Ectodermal cell (in vitro differentiated cells): ENCODE measurements around the gene LIN7A. TPM values are rescaled to one million over a fixed set of nuclear protein-coding genes. Genes with fewer than 3 reads are reported as not detected.

ENCODE experiments used
- H3K27ac ChIP-seq: 2 replicates; pipeline ENCODE4 v1.7.0; 2013; ENCODE audit warnings: mild to moderate bottlenecking, low read depth, low read length; ENCODE audit not compliant: insufficient read depth, poor library complexity, severe bottlenecking
- H3K27me3 ChIP-seq: 2 replicates; pipeline ENCODE4 v1.7.0; 2013; ENCODE audit warnings: mild to moderate bottlenecking, low read length; ENCODE audit not compliant: insufficient read depth, control insufficient read depth, poor library complexity, severe bottlenecking
- H3K36me3 ChIP-seq: one replicate; pipeline ENCODE4 v1.7.0; 2013; ENCODE audit warnings: low read length; ENCODE audit not compliant: control insufficient read depth, insufficient read depth
- H3K4me1 ChIP-seq: one replicate; pipeline ENCODE4 v1.7.0; 2013; ENCODE audit warnings: low read length; ENCODE audit not compliant: control insufficient read depth, insufficient read depth
- H3K4me3 ChIP-seq: 2 replicates; pipeline ENCODE4 v1.7.0; 2013; ENCODE audit warnings: low read depth, low read length, control low read depth; ENCODE audit not compliant: insufficient read depth
- H3K9me3 ChIP-seq: 2 replicates; pipeline ENCODE4 v1.7.0; 2013; ENCODE audit warnings: mild to moderate bottlenecking, low read length, moderate library complexity; ENCODE audit not compliant: control insufficient read depth
- whole genome bisulfite sequencing, 2 experiments: methylation state at CpG; one replicate each; pipeline ENCODE4 v1.1.7; 2013; ENCODE audit warnings: missing lambda C conversion rate in 2 of 2; 5-methylcytosine and 5-hydroxymethylcytosine counted together
- polyA plus RNA-seq, 4 experiments: library from polyadenylated mRNA; stranded (reverse); fragments of 50-300 nt; gene quantifications; one replicate each; pipeline ENCODE4 v1.2.3, GENCODE V29; 2013

Gene LIN7A
- polyA plus RNA-seq (2013, experiment 1 of 4): 12.6 TPM
- polyA plus RNA-seq (2013, experiment 2 of 4): 11.6 TPM
- polyA plus RNA-seq (2013, experiment 3 of 4): 13.8 TPM
- polyA plus RNA-seq (2013, experiment 4 of 4): 15.4 TPM

GRCh38 chr12:80937391-80938238 lies at the start of gene LIN7A:
Gene LIN7A (minus strand): TSS chr12:80937934. CDS start chr12:80937722, 212 bp downstream.
- Histone ChIP-seq H3K4me1 (no peaks in the 10 kb centered on the region), H3K27me3 (peaks cover 24% of the 10 kb centered on the region), H3K36me3 (no peaks in the 10 kb centered on the region), H3K27ac (no peak within 1 kb of the TSS), H3K4me3 (peak within 1 kb of the TSS; percentile 80), H3K9me3 (no peaks in the 10 kb centered on the region)
- WGBS, 2 experiments: 1% methylated on average over 44 to 47 of the region's 47 CpGs

- no peaks in the 10 kb centered on the region for H3K27me3 ChIP-seq
- H3K9me3 ChIP-seq: no peaks in the 10 kb centered on the region
- H3K27ac ChIP-seq: no peak overlapping the region
- no peak overlapping the region for H3K4me3 ChIP-seq
- H3K36me3 ChIP-seq: no peaks in the 10 kb centered on the region
- whole genome bisulfite sequencing, 2 experiments: 90 to 94% methylated on average over 1 of the region's 1 CpG
- no peaks in the 10 kb centered on the region for H3K4me1 ChIP-seq
These were observed 48.5 kb upstream of the LIN7A start for GRCh38 chr12:80986224-80986623.

- 93 to 94% methylated on average over 6 of the region's 6 CpGs for WGBS, 2 experiments
- no peaks in the 10 kb centered on the region for H3K36me3 ChIP-seq
- H3K4me3 ChIP-seq: no peak overlapping the region
These were observed 42.1 kb upstream of the LIN7A start for GRCh38 chr12:80979816-80980215.

GRCh38 chr12:80979251-80979650 lies 41.5 kb upstream of the LIN7A start:
- H3K9me3 ChIP-seq: no peaks in the 10 kb centered on the region
- H3K4me3 ChIP-seq: no peak overlapping the region
- no peaks in the 10 kb centered on the region for H3K27me3 ChIP-seq
- WGBS, 2 experiments: 98 to 100% methylated on average over 1 to 3 of the region's 3 CpGs
- H3K4me1 ChIP-seq: no peaks in the 10 kb centered on the region
- no peak overlapping the region for H3K27ac ChIP-seq
- no peaks in the 10 kb centered on the region for H3K36me3 ChIP-seq

More at GRCh38 chr12:80979816-80980215, 42.1 kb upstream of the LIN7A start:
- no peaks in the 10 kb centered on the region for H3K9me3 ChIP-seq
- H3K27ac ChIP-seq: no peak overlapping the region
- H3K4me1 ChIP-seq: no peaks in the 10 kb centered on the region
- no peaks in the 10 kb centered on the region for H3K27me3 ChIP-seq

GRCh38 chr12:80977346-80977745 lies 39.6 kb upstream of the LIN7A start:
- Histone ChIP-seq H3K27me3 (no peaks in the 10 kb centered on the region), H3K4me3 (no peak overlapping the region), H3K9me3 (no peaks in the 10 kb centered on the region), H3K36me3 (no peaks in the 10 kb centered on the region), H3K4me1 (no peaks in the 10 kb centered on the region), H3K27ac (no peak overlapping the region)
- 80 to 90% methylated on average over 5 to 6 of the region's 6 CpGs for WGBS, 2 experiments

- H3K9me3 ChIP-seq: no peaks in the 10 kb centered on the region
- H3K27ac ChIP-seq: no peak overlapping the region
- H3K36me3 ChIP-seq: no peaks in the 10 kb centered on the region
These were observed 30.6 kb upstream of the LIN7A start for GRCh38 chr12:80968326-80968725.

GRCh38 chr12:80967565-80967964 lies 29.8 kb upstream of the LIN7A start:
- no peak overlapping the region for H3K27ac ChIP-seq
- WGBS, 2 experiments: 95 to 98% methylated on average over 3 of the region's 3 CpGs
- H3K36me3 ChIP-seq: no peaks in the 10 kb centered on the region
- no peaks in the 10 kb centered on the region for H3K4me1 ChIP-seq
- no peaks in the 10 kb centered on the region for H3K27me3 ChIP-seq
- H3K9me3 ChIP-seq: no peaks in the 10 kb centered on the region
- H3K4me3 ChIP-seq: no peak overlapping the region

More at GRCh38 chr12:80968326-80968725, 30.6 kb upstream of the LIN7A start:
- Histone ChIP-seq H3K27me3 (no peaks in the 10 kb centered on the region), H3K4me3 (no peak overlapping the region), H3K4me1 (no peaks in the 10 kb centered on the region)

- H3K9me3 ChIP-seq: no peaks in the 10 kb centered on the region
- no peak overlapping the region for H3K4me3 ChIP-seq
- 88 to 90% methylated on average over 1 of the region's 1 CpG for WGBS, 2 experiments
These were observed 28.3 kb upstream of the LIN7A start for GRCh38 chr12:80966001-80966400.

GRCh38 chr12:80958162-80958561 lies 20.4 kb upstream of the LIN7A start:
- Histone ChIP-seq H3K9me3 (no peaks in the 10 kb centered on the region), H3K4me3 (no peak overlapping the region), H3K27me3 (no peaks in the 10 kb centered on the region), H3K36me3 (no peaks in the 10 kb centered on the region), H3K27ac (no peak overlapping the region), H3K4me1 (no peaks in the 10 kb centered on the region)
- 85% methylated on average over 5 of the region's 5 CpGs for WGBS, 2 experiments

More at GRCh38 chr12:80966001-80966400, 28.3 kb upstream of the LIN7A start:
- no peaks in the 10 kb centered on the region for H3K36me3 ChIP-seq
- no peaks in the 10 kb centered on the region for H3K4me1 ChIP-seq
- H3K27me3 ChIP-seq: no peaks in the 10 kb centered on the region
- no peak overlapping the region for H3K27ac ChIP-seq

- Histone ChIP-seq H3K27ac (no peak overlapping the region), H3K9me3 (no peaks in the 10 kb centered on the region), H3K4me1 (no peaks in the 10 kb centered on the region), H3K27me3 (no peaks in the 10 kb centered on the region), H3K36me3 (no peaks in the 10 kb centered on the region), H3K4me3 (no peak overlapping the region)
- WGBS, 2 experiments: 47 to 71% methylated on average over 2 to 5 of the region's 5 CpGs
These were observed 17.3 kb upstream of the LIN7A start for GRCh38 chr12:80954857-80955520.
